Forelimb muscle (tissue), 1 donor: ENCODE measurements around the gene AKNA. TPM values are rescaled to one million over a fixed set of nuclear protein-coding genes. Genes with fewer than 3 reads are reported as not detected.

Source experiments
- DNase-seq: peaks from one replicate; pipeline ENCODE4 v3.0.0-alpha.2; 2013; ENCODE audit warnings: low read depth
- polyA plus RNA-seq: library from polyadenylated mRNA; unstranded; fragments of 120-200 nt; gene quantifications from one replicate; pipeline ENCODE4 v1.2.1, GENCODE V29; 2013; ENCODE audit not compliant: insufficient read length

Gene AKNA
- polyA plus RNA-seq, 1 donor, result 8.4 TPM

DNA sequence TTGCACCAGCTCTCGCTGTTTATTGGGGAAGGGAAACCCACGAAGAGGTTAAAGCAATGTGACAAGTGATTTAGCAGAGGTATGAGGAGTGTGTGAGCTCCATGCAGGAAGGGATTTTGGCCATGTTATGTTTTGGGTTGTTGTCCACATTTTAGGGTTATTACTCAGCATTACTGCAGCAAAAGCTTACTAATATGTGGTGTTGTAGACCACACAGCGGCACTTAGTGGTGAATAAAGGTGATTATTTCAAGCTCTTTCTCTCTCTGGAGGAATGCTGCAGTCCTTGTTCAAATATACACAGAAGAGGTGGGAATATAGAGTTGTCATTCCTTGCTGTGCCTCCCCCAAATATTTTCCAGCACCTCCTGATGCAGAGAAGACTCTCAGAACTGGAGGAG is 29.7 kb upstream of the AKNA start:
- DNase-seq, result no peak

DNA sequence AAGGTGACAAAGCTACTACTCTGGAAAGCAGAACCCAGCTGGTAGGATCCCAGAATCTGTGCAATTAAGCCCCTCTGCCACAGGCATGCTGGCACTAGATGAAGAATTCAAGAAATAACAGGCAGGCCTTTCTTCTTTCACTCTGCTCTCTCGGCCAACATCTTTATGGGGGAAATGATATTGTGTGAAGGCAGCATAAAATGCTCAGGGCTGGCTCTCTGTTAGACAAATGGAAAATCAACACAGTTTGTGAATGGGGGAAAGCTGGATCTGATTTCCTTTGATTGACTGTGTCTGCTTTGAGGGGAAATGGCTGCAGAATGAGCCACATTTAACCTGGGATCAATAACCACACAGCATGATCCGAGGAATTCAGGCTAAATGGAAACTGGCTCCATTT is 29.1 kb upstream of the AKNA start:
- DNase-seq, result no peak

DNA sequence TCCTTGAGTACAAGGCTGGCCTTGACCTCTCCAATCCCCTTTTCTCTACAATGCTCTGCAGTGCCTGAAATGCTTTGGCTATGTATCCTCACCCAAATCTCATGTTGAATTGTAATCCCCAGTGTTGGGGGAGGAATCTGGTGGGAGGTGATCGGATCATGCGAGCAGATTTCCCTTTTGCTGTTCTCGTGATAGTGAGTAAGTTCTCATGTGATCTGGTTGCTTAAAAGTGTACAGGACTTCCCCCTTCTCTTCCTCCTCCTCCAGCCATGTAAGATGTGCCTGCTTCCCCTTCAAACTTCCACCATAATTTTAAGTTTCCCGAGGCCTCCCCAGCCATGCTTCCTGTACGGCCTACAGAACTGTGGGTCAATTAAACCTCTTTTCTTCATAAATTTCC is 28.5 kb upstream of the AKNA start:
- DNase-seq, result no peak

DNA sequence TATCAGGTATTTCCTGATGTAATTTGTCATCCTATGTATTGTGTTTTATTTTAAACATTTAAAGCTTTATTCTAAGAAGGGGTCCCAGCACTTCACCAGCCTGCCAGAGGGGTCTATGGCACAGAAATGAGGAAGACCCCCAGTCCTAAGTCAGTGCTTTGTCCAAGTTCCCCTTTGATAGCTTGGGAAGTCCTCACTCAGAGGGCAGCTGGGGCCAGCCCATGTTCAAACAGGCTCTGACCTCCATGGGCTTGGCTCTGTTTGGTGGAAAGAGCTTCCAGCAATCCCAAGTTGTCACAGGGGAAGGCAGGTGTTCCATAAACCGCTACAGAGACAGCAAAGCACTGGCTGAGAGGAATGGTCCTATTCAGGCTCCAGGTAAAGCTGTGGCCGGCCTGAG is 26.6 kb upstream of the AKNA start:
- DNase-seq, result no peak

DNA sequence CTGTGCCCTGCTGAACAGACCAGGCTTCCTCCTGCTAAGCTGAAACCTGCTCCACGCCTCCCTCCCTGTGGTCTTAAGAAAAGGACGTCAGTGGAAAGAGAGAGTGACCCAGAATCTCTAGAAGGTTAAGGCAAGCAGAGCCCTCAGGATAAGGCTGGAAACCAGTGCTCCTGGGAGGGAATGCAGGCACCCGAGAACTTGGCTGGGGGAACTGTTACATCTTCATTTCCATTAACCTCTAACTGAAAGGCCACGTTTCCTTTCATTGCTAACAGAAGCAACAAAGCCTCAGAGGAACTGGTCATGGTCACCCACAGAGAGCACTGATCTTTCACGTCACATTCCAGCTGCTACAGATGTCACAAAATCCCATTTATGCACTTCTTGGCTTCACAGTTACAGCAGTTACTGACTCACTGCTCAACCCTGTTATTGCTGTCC is 26.1 kb upstream of the AKNA start:
- no peak for DNase-seq

DNA sequence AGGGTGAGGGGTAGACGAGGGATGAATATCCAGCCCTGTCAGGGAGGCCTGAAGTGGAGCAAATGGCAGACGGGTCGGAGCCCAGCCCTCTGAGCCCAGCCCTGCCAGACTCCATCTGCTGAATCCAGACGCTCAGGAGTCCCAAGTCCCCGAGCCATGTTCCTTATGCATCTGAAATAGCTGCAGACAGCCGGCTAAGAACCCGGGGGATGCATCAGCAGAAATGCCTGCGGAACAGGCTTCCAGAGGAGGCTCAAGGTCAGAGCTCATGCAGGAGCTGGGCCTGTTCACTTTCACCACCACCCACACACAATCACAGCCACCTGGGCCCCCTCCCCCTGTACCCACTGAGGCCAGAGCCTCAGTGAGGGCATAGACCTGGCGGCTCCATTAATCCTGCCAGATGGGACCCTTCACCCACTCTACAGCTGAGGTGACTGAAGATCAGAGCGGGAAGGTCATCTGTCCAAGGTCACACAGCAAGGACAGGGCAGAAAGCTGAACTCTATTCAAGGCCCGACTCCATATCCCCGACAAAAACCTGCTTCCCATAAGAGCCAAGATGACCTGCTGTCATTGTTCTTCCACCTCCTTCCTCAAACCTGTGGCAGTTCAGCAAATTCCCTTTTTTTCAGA is 24.4 kb upstream of the AKNA start:
- DNase-seq, result no peak

DNA sequence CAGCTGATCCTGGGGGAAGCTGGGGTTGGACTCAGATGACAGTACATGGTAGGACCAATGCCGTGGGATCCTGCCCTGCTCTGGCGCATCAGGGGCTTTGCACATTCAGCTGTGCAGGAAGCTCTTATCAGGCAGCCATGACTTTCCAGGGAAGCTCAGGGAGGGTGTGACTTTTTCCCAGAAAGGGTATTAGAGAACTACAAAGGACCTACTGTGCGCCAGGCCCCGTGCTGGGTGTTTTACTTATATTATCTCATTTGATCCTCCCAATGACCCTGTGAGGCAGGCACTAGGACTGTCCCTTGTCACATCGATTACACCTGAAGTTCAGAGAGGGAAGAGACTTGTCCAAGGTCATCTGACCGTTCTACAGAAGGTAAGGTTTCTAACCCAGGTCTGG is 23.7 kb upstream of the AKNA start:
- no peak for DNase-seq

DNA sequence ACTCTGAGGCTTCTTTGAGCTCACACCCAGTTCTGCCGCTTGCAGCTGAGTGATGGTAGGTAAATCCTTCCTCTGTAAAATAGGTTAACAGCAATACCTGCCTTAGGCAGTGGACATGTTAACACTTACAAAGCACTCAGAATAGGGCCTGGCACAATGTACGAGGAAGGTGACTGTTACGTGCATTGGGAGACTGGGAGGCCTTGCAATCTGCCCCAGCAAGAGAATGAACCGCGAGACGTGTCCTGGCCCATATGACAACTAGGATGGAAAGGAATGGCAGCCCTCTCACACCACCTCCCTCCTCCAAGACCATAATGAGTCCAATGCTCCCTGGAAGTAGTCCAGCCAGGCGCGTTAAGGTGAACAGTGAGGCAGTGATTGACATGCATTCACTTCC is 23.1 kb upstream of the AKNA start:
- DNase-seq, result no peak

DNA sequence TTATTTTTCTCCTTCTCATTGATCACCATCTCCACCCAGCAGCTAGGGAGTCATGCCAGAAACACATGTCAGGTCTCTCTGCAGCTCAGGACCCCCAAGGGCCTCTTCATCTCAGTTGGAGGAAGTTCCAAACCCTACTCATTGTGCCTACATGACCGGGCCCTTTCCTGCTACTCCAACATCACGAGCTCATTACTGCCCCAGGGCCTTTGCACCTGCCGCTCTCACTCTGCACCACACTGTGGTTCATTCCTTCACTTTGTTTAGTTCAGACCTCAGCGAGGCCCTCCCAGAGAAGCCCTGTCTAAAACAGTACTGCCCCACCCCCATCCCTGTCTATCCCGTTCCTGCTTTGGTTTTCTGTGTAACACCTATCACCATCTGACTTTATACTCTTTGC is 22.1 kb upstream of the AKNA start:
- no peak for DNase-seq

DNA sequence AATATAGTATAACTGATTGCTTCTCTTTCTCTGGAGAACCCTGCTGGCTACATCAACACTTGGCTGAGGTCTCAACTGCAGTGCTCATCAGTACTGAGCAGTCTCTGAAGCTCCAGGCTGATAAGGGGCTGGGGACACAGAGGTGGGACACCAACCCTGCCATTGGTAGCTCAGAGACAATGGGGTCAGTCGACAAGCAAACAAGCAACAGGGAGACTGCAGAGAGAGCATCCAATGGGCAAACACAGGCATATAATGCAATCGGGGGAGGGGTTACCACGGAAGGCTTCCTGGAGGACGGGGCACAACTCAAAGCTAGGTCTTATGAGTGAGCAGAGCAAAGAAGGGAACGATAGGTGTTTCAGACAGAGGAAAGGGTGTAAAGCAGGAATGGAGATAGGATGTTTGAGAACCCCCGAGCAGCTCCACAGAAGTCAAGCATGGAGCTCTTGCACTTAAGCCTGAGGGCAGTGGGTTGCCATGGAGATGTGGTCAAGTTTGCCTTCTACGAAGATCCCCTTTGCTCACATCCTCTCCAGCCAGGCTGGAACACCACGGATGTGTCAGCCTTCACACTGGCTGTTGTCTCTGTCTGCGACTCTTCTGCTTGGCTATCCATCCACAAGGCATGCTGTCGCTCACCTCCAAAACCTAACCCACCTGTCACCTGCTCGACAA is 21.5 kb upstream of the AKNA start:
- DNase-seq, result no peak

DNA sequence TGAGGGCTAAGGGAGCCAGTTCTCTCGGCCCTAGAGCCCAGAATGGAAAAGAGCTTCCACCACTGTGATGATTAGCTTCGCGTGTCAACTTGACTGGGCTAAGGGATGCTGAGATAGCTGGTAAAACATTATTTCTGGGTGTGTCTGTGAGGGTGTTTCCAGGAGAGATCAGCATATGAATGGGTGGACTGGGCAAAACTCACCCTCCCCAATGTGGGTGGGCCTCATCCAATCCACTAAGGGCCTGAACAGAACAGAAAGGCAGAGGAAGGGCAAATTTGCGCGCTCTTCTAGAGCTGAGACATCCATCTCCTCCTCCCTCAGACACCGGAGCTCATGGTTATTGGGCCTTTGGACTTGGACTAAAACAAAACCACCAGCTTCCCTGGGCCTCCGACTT is 20.9 kb upstream of the AKNA start:
- no peak for DNase-seq

DNA sequence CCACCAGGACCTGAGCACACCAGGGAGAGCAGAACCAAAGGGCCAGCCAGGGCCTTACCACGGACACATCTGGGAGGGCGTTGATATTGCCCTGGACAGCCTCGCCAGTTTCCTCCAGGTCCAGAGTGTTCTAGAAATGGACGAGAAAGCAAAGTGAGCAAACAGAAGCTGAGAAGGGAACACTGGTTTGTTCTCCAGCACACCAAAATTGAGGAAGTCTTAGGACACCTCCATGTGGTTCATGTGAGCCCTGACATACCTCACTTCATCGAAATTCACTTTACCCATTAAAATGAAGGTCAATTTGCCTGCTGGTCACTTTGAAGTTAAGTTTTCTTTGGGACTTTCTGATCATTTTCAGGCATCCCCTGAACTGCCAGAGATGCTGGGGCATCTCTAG is 20.1 kb upstream of the AKNA start:
- no peak for DNase-seq

DNA sequence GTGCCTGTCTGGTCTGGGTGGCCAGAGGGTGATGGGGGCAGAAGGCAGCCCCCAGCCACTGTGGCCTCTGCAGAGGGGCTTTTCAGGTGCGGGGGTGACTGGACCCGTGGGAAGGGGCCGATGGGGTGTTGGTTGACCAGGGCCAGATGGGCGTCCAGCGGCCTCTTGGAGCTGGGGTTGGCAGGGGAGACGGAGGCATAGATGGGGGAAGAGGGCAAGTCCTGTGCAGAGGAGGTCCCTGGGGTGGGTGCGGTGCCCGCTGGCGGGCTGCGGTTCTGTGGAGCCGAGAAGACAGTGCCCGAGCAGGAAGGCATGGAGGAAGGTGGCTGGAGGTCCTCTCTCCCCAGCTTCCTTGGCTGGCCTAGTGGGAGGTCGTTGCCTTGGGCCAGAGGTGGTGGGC is 18.7 kb upstream of the AKNA start:
- DNase-seq, result no peak

DNA sequence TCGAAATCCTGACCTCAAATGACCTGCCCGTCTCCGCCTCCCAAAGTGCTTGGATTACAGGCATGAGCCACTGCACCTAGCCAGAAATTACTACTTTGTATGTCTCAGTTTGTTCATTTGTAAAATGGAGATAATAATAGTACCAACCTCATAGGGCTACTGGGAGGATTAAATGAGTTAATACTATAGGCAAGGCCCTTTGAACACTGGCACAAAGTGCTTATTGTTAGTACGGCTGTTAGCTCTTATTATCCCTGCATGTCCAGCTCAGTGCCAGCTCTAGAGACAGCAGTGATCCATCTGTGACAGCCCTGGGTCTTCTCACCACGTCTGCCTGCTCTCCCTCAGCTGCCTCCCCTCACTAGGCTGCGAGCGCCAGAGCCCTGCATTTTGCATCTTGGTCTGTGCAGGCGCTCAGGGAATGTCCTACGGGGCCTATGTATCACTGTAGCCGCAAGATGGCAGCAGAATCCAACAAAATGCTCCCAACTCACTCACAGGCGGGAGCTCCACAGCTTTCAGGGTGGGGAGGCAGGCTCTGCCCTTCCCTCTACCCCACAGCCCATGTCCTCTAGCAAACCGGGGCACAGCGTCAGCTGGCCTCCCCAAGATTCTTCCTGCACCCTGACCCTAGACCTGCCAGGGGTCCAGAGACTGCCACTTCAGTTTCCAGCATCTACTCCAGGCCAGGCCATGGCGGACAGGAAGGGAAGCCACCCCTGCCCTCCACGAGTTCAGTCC is 17.7 kb upstream of the AKNA start:
- no peak for DNase-seq

DNA sequence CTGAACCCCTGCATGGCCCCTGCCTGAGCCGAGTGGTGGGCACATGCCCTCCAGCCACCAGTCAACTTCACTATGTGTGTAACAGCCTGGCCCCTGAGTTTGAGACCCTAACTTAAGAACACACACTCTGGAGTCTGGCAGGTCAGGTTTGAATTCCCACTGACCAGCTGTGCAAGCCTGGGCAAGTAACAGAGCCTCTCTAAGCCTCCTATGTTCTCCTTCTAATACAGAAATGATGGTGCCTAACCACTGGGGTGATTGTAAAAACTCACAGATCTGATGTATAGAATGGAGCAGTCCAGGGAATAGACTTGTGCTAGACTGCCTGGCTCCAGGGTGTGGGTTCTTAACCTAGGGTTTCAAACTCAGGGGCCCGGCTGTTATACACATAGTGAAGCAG is 16.7 kb upstream of the AKNA start:
- no peak for DNase-seq

DNA sequence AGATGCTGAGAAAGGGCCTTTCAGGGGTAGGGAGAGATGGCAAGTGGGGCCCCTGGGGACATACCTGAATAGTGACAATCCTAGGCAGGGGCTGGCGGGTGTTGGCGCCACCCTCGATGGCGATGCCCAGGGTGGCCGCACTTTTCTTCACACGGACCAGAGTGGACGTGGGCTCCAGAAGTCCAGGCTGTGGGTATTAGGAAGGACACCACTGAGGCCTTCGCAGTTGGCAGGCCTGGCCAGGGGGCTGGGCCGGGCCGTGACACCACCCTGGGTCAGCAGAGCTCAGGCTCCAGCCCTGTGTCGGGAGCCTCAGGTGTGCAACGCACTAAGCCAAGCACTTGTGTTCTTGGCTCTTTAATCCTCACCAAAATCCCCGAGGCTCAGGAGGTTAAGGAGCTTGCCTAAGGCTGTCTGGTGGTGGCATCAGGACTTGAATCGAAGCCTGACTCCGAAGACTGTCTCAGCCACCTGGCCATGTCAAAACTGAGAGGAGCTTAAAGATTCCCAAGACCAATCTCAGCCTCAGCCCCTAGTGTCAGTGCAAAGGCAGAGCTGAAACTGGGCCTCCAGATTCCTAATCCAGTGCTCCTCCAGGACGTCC is 15.5 kb upstream of the AKNA start:
- DNase-seq, result no peak

DNA sequence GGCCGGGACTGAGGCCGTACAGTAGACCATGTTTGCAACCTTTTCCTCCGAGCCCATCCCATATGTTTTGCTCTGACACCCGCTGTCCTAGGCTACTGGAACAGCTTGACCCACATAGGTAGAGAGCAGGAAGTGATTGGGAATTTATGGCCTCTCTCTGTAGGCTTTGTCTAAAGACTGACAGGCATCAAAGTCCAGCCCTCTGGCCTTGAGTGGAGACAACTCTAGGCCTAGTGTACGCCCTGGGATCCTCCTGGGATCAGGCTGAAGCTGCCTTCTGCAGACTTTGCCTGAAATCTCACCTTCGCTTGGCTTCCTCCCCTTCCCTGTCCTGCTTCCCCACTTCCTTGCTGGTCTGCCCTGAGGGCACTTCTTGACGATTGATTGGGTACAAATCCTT is 13.6 kb upstream of the AKNA start:
- DNase-seq, result no peak

DNA sequence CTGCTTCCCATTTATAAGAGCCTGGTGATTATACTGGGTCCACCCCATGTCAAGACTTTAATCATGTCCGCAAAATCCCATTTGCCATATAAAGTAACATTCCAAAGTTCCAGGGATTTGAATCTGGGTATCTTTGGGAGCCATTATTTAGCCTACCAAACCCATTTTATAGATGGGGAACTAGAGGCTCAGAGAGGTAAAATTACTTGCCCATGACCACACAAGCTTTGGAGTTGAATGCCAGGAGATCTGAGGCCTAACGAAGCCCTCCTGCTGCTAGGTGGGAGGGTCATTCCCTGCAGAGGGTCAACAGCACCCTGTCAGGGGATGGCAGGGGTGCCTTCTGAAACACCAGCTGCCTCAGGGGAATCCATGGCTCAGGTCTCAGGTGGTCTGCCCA is 13.0 kb upstream of the AKNA start:
- no peak for DNase-seq

DNA sequence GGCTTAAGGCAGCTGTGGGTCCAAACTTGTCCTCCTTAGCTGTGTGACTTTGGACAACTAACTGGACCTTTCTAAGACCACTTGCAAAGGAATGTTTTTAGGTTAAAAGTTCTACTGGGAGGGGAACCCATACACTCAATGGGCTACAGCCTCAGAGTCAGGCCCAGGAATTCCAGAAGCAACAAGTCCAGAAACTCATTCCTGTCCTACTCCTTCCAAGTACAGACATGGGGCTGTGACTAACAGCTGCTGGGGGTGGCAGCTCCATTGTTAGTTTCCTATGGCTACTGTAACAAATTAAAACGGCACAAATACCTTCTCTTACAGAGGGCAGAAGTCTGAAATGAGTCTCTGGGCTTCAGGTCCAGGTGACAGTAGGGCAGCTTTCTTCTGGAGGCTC is 12.4 kb upstream of the AKNA start:
- DNase-seq, result no peak

DNA sequence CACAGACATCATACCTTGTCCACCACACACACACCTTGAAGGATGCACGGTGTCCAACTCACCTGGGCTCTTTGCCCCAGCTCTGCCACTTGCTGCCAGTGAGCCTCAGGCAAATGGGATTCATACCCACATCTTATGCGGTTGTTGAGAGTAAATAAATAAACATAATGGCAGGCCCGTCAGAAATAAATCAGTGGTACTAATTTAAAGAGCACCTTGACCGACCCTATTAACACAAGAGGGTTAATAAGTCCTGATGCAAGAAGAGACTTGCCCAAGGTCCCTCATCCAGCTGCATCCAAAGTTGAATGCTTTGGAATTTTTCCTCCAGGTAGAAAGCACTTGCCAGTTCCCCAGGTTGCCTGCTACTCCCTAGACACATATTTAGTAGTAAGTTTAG is 11.6 kb upstream of the AKNA start:
- DNase-seq, result no peak

DNA sequence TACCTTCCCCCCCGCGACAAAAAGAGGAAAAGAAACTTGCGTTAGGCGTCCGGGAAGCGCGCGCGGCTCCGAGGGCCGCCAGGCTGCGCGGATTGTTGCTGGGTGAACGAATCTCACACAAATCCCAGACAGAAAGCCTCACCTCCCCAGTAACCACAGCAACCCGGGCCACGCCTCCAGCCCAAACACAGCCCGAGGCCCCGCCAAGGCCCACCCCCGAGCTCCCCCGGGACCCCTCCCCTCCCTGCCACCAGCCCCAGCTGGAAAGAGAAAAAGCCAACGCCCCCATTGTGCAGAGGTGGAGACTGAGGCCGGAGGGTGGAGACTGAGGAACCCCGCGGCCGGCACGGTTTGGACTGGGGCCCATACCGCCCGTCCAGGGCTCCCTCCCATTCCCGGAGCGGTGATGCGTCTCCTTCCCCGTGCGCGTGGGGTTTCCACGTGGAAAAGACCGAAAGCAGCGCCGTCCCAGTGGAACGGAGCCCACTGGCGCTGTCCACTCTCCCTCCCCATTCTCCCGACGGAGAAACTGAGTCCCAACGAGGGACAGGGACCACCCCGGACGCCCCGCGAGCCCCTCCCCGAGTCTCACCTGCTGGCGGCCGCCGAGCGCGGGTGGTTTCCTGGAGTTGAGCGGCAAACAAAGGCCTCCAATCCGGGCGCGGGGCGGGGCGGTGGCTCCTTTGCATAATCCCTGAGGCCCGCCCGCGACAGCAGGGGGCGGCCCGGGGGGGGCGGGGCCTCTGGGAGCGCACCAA is 10.2 kb upstream of the AKNA start:
- no peak for DNase-seq

DNA sequence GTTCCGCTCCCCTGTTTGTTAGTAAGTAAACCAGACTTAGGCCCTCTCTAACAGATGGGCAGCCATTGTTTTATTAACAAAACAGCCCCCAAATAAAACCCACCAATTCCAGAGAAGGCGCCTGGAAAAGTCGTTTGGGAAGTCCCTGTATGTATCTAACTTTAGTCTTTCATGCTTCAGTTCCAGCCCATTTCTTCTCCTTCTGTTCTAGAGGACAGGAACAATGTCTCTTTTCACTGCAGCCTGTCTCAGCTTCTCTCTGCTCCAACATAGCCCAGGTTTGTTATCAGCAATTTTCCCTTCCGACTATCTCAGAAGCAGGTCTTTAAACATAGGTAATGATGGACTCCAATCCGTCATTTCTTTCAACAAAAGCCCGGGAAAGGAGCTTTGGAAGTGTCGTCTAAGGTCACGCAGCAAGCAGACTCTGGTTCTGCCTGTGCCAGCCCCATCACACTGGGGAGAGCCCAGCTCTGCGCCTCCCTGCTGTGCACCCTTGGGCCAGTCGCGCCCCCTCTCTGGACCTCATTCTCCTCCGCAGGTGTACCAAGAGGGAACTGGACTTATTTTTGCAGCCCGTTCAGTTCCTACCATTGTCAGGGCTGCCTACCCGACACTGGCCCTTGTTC is 9.6 kb upstream of the AKNA start:
- DNase-seq, result no peak
